Vagina (tissue), 2 donors: Measurements from ENCODE around the gene MARF1. TPM values are rescaled to one million over a fixed set of nuclear protein-coding genes. Genes with fewer than 3 reads are reported as not detected.

ENCODE experiments used
- DNase-seq, 2 donors: peaks; one replicate each; pipeline ENCODE4 v3.0.0-alpha.2; 2017; ENCODE audit errors: extremely low spot score in 2 of 2
- H3K27ac ChIP-seq: fragments of 200-600 bp; sonication (generic); one replicate; pipeline ENCODE4 v1.5.1; 2019
- H3K27me3 ChIP-seq: fragments of 200-600 bp; sonication (generic); one replicate; pipeline ENCODE4 v1.5.1; 2019
- H3K36me3 ChIP-seq, 2 donors: fragments of 200-600 bp; sonication (generic); one replicate each; pipeline ENCODE4 v1.5.1; 2017 to 2019
- H3K4me1 ChIP-seq: fragments of 200-600 bp; sonication (generic); one replicate; pipeline ENCODE4 v1.5.1; 2019
- H3K4me3 ChIP-seq, 2 donors: fragments of 200-600 bp; sonication (generic); 1 replicate in 1 of 2; 2 replicates in 1 of 2; pipeline ENCODE4 v1.5.1; 2016 to 2019
- H3K9me3 ChIP-seq: fragments of 200-600 bp; sonication (generic); one replicate; pipeline ENCODE4 v1.5.1; 2019
- POLR2A ChIP-seq, 2 donors: fragments of 450-650 bp; IDR thresholded peaks; one replicate each; pipeline ENCODE4 v1.6.1; 2017; ENCODE audit warnings: antibody characterized with exemption in 2 of 2, mild to moderate bottlenecking in 2 of 2, moderate library complexity in 2 of 2
- POLR2AphosphoS5 ChIP-seq, 2 donors: sonication (generic); formaldehyde crosslinking; IDR thresholded peaks; one replicate each; pipeline ENCODE4 v1.9.0; 2017; ENCODE audit warnings: antibody characterized with exemption in 2 of 2, mild to moderate bottlenecking in 2 of 2, low read depth in 1 of 2; ENCODE audit not compliant: insufficient read depth in 1 of 2
- intact Hi-C: fragments of 100-400 bp; cut with DNase I; formaldehyde crosslinking; loops from one replicate; pipeline ENCODE4 v1.15.1; 2023
- total RNA-seq: library from RNA; depleted of rRNA; stranded (reverse); fragments of >200 nt; gene quantifications from one replicate; pipeline ENCODE4 v1.2.3, GENCODE V29; 2016
- TF ChIP-seq, protein P1 (sequence below), 3 experiments: fragments of 450-650 bp in 2 of 3; fragments of 200-600 bp in 1 of 3; sonication (generic) in 1 of 3; IDR thresholded peaks; one replicate each; pipeline ENCODE4 v1.5.1; 2017 to 2019; ENCODE audit warnings: antibody characterized with exemption in 3 of 3, mild to moderate bottlenecking in 2 of 3, moderate library complexity in 2 of 3

The MARF1 gene
- total RNA-seq, 1 donor from 2014 or later = 39.0 TPM

DNA sequence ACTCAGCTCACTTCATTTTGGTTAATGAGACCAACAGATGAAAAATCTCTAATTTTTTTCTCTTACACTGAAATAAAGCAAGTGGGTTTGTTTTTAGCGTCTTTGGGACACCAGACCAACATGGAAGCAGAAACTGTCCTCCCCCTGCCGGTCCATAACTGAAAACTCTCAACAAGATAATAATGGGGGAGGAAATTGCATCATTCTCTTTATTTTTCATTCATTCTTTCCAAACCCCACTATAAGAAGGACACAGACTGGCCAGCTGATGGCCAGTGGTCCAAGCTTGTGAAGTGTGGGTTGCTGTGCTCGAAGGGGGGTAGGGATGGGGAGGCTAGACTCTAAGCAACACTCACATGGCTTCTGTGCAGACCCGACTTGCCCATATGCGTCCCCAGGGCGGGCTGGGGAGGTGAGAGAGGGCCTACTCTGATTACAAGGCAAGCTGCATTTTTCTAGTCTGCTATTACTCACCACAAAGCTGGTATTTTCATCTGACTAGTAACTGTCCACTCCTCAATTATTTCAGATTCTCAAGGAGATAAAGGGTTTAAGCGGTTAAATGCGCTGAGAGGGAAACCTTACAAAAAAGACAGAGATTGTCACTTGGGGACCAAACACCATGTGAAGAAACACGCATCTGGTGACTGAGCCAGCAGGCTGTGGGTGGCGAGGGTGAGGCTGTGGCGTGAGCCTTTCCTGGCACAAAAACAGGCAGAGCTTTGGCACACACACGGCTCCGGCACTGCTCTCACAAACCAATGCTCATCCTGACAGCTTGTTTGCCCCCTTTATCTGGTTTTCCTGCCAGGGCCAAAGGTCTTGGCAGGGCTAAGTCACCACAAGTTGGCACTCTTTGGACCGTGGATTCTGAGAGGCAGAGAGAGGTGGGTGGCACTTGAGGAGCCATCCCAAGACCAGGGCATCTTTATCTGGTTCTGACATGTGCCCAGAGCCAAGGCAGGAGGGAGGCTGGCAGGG, 38.2 kb downstream of the MARF1 start:
- Histone ChIP-seq H3K27ac (peak overlapping the region; percentile 7), H3K9me3 (no peaks in the 10 kb centered on the region), H3K4me3 (no peak overlapping the region), H3K36me3 (peaks cover 0 to 55% of the 10 kb centered on the region in 2 donors), H3K27me3 (no peaks in the 10 kb centered on the region), H3K4me1 (peaks cover 6% of the 10 kb centered on the region)
- intact Hi-C loops = no loop called here
- no peak for DNase-seq
- TF ChIP-seq POLR2AphosphoS5 (IDR thresholded peaks at IDR 0.05; ENCODE audit: insufficient read depth in 1 of 2, low read depth in 1 of 2) = no peak
- TF ChIP-seq POLR2A (IDR thresholded peaks at IDR 0.05) = no peak
- TF ChIP-seq, protein P1, sequence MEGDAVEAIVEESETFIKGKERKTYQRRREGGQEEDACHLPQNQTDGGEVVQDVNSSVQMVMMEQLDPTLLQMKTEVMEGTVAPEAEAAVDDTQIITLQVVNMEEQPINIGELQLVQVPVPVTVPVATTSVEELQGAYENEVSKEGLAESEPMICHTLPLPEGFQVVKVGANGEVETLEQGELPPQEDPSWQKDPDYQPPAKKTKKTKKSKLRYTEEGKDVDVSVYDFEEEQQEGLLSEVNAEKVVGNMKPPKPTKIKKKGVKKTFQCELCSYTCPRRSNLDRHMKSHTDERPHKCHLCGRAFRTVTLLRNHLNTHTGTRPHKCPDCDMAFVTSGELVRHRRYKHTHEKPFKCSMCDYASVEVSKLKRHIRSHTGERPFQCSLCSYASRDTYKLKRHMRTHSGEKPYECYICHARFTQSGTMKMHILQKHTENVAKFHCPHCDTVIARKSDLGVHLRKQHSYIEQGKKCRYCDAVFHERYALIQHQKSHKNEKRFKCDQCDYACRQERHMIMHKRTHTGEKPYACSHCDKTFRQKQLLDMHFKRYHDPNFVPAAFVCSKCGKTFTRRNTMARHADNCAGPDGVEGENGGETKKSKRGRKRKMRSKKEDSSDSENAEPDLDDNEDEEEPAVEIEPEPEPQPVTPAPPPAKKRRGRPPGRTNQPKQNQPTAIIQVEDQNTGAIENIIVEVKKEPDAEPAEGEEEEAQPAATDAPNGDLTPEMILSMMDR (IDR thresholded peaks at IDR 0.05) = no peak

DNA sequence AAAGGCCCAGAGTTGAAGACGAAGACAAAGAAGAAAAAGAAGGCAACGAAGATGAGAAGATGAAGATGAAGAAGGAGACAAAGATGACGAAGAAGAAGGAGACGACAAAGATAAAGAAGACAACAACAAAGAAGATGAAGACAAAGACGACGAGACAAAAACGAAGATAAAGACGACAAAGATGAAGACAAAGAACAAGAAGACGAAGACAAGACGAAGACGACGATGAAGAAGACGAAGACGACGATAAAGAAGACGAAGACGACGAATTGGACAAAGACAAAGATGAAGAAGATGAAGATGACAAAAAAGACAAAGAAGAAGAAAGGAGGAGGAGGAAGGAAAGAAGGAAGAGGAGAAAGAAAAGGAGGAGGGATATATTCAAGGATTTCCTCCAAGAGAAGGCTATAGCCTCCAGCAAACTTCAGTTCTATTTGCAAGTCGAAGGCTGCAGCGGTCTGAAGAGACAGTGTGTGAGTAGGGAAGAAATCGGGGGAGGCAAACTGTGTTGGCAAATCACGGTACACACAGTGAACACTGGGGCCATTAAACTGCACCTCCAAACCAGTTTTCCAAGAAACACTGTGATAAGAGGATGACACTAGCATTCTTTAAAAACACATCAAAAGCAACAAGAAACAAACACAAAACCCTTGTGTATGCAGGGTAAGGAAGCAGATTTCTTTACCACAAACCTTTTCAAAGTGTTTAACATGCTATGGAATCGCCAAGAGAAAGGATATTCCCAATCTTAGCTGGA, 40.5 kb downstream of the MARF1 start:
- H3K36me3 ChIP-seq = peaks cover 0 to 72% of the 10 kb centered on the region in 2 donors
- H3K9me3 ChIP-seq = no peaks in the 10 kb centered on the region
- H3K4me1 ChIP-seq = peaks cover under 1% of the 10 kb centered on the region
- H3K4me3 ChIP-seq = no peak overlapping the region
- no peak for TF ChIP-seq POLR2A (IDR thresholded peaks at IDR 0.05)
- TF ChIP-seq, protein P1 (IDR thresholded peaks at IDR 0.05) = no peak
- no peaks in the 10 kb centered on the region for H3K27me3 ChIP-seq
- H3K27ac ChIP-seq = no peak overlapping the region
- no peak for DNase-seq
- intact Hi-C loops = no loop called here

DNA sequence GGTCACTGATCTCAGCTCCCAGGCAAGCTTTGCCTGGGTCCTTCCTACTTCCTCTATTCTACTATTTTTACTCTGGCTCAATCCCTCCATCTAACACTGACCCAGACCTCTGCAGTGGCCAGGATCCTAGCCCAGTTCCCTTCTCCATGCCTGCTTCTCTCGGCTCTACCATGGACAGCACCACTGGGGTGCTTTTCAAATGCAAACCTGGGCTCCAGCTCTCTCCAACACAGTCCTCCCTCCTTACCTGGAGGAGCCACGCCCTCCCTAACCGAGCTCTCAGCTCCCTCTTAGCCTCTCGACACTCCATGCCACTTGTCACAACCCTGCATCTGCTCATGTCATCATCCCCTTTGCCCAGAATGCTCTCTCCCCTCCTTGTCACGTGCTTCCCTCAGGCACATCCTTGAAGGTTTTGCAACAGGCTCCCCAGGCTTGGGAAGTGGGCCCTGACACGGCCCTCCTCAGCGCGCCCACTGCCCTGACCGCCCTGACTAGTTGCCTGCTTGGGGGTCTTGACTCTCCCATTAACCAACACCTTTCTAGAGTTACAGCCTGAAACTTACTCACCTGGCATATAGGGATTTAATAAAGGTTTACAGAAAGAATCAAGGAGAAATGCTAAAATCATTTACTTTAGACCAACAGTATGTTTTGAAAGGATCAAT, 41.6 kb downstream of the MARF1 start:
- intact Hi-C loops = no loop called here
- Histone ChIP-seq H3K27me3 (no peaks in the 10 kb centered on the region), H3K4me1 (no peaks in the 10 kb centered on the region), H3K4me3 (no peak overlapping the region), H3K27ac (no peak overlapping the region), H3K36me3 (peaks cover 0 to 80% of the 10 kb centered on the region in 2 donors), H3K9me3 (no peaks in the 10 kb centered on the region)
- DNase-seq = no peak
- TF ChIP-seq, protein P1 (IDR thresholded peaks at IDR 0.05) = no peak
- TF ChIP-seq POLR2AphosphoS5 (IDR thresholded peaks at IDR 0.05; ENCODE audit: insufficient read depth in 1 of 2, low read depth in 1 of 2) (no peak), POLR2A (IDR thresholded peaks at IDR 0.05) (no peak)

DNA sequence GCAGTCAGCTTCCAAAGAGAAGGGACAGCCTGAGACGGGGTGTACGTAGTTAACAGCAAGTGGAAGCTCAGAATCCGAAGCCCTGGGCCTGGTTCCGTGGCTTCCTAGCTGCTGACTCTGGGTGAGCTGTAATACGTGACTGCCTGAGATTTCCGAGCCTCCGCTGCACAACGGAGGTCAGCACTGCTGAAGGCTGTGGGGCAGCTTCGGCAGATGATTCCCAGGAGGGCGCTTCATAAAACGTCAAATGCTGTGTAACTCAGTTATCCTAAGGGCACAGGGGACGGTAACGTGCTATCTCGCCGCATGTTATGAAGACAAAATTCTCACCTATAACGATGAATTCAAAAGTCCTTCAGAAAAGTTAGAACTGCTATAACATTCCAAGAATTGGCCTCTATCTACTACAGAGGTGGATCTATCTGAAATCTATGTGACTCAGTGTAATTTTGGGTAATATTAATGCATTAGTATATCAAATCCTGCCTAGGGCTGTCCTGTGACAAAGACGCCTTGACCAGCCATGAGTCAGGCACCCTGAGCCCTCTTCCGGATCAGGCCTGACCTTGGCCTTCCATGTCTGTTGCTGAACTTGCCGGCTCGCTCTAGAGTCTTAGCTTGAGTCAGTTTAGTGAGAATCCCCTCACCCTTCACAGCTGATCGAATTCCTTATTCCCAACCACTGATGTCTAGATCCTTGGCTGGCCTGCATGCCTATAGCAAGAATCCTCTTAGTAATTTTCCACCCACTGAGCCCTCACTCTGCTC, 43.5 kb downstream of the MARF1 start:
- H3K4me3 ChIP-seq = no peak overlapping the region
- H3K4me1 ChIP-seq = no peaks in the 10 kb centered on the region
- H3K9me3 ChIP-seq = no peaks in the 10 kb centered on the region
- no peak for DNase-seq
- H3K36me3 ChIP-seq = peaks cover 0 to 90% of the 10 kb centered on the region in 2 donors
- TF ChIP-seq POLR2AphosphoS5 (IDR thresholded peaks at IDR 0.05; ENCODE audit: insufficient read depth in 1 of 2, low read depth in 1 of 2) (no peak), POLR2A (IDR thresholded peaks at IDR 0.05) (no peak)
- TF ChIP-seq, protein P1 (IDR thresholded peaks at IDR 0.05) = no peak
- intact Hi-C loops = loop anchor here (10.0 kb wide), 1 partner anchor 105 kb away; no protein-coding TSS in a partner anchor
- H3K27me3 ChIP-seq = no peaks in the 10 kb centered on the region
- no peak overlapping the region for H3K27ac ChIP-seq
